Small intestine (tissue), 7 donors: Measurements from ENCODE around the gene ATP1A1. TPM values are rescaled to one million over a fixed set of nuclear protein-coding genes. Genes with fewer than 3 reads are reported as not detected.

Source experiments
- DNase-seq, 2 donors: peaks; one replicate each; pipeline versions ENCODE4 v3.0.0 to v3.0.0-alpha.2; 2013
- FAIRE-seq: peaks from 2 replicates; lab custom pipeline; 2012; peaks lifted over from hg19 to GRCh38; lab: Jason Lieb, UNC
- H3K27ac ChIP-seq, 3 donors: one replicate each; pipeline ENCODE4 v1.5.1; 2013; ENCODE audit warnings: low read length in 2 of 3, mild to moderate bottlenecking in 2 of 3, control low read depth in 1 of 3, inconsistent platforms in 1 of 3, low read depth in 1 of 3, moderate library complexity in 1 of 3
- H3K27me3 ChIP-seq, 3 donors: one replicate each; pipeline ENCODE4 v1.6.1; 2013; ENCODE audit warnings: low read length in 3 of 3, inconsistent platforms in 1 of 3; ENCODE audit not compliant: control insufficient read depth in 3 of 3, insufficient read depth in 3 of 3
- H3K36me3 ChIP-seq, 3 donors: one replicate each; pipeline ENCODE4 v1.6.1; 2013; ENCODE audit warnings: low read length in 3 of 3, inconsistent platforms in 1 of 3, low read depth in 1 of 3, mild to moderate bottlenecking in 1 of 3, moderate library complexity in 1 of 3; ENCODE audit not compliant: control insufficient read depth in 3 of 3, insufficient read depth in 2 of 3
- H3K4me1 ChIP-seq, 3 donors: one replicate each; pipeline ENCODE4 v1.6.1; 2013; ENCODE audit warnings: low read length in 2 of 3, inconsistent platforms in 1 of 3, low read depth in 1 of 3, mild to moderate bottlenecking in 1 of 3, moderate library complexity in 1 of 3; ENCODE audit not compliant: control insufficient read depth in 3 of 3, insufficient read depth in 2 of 3
- H3K4me3 ChIP-seq, 3 donors: one replicate each; pipeline ENCODE4 v1.5.1; 2013; ENCODE audit warnings: low read length in 3 of 3, control low read depth in 1 of 3, inconsistent platforms in 1 of 3, low read depth in 1 of 3, mild to moderate bottlenecking in 1 of 3, moderate library complexity in 1 of 3
- H3K9me3 ChIP-seq, 2 donors: one replicate each; pipeline ENCODE4 v1.6.1; 2013; ENCODE audit warnings: low read depth in 1 of 2, low read length in 1 of 2; ENCODE audit not compliant: control insufficient read depth in 2 of 2, insufficient read depth in 1 of 2
- WGBS, 3 donors: extraction: QIAGEN DNeasy Blood & Tissue Kit; methylation state at CpG; one replicate each; pipeline ENCODE4 v1.1.7; 2013; 5-methylcytosine and 5-hydroxymethylcytosine counted together
- polyA plus RNA-seq, 4 donors: library from polyadenylated mRNA; stranded (reverse) in 3 of 4; unstranded in 1 of 4; fragments of 200-250 nt in 3 of 4; fragments of 120-200 nt in 1 of 4; gene quantifications; one replicate each; pipeline versions ENCODE4 v1.2.1 to v1.2.3, GENCODE V29; 2013
- donor health status: healthy with polysubstance abuse.
- donor health status: control.
- donor health status: control.
- donor health status: Bipolar disorder and iron deficiency.
- donor health status: healthy.

The ATP1A1 gene
- polyA plus RNA-seq, 4 donors, result 921 to 1,048 (median 1,035) TPM

DNA sequence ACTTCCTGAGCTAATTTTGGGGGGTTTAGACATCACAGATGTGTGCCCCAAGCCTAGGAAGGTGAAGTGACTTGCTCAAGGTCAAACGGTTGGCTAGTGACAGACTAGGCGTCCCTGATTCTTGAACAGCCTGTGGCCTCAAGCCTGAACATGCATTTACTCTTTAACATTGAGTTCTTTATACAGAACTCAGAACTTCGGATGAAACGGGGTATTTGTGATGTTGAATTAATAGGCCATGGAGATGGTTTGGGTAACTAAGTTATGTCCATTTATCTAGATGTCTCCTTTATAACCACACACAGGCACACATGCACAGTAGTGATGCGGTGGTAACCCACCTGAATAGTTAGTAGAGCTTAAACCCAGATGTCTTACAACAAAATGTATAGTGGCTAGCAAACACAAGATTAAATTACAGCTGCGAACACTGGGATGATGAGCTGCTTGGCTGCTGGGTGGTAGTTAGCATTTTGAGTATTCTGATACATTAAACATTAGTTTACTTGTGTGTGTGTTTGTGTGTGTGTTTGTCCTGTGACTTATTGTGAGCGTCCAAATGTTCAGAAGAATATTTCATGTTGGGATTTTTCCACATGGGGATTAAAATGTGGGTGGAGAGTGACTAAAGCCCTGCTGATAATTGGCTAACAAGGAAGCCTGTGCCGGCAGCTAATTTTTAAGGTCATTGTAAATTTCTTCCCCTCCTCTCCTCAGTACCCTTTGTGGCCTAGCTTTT lies 2.3 kb downstream of the ATP1A1 start:
- peak overlapping the region; percentile 88 to 99 (median 95) for H3K4me3 ChIP-seq
- no peaks in the 10 kb centered on the region for H3K27me3 ChIP-seq
- no peak for DNase-seq
- H3K36me3 ChIP-seq, result peaks cover 0 to 13% (median 0%) of the 10 kb centered on the region in 3 donors
- peaks cover 8 to 52% (median 26%) of the 10 kb centered on the region in 3 donors for H3K4me1 ChIP-seq
- WGBS, 3 donors, result 8 to 37% (median 16%) methylated on average over 8 of the region's 8 CpGs
- FAIRE-seq, result no peak
- peak overlapping the region; percentile 92 to 99 (median 98) for H3K27ac ChIP-seq
- H3K9me3 ChIP-seq, result no peaks in the 10 kb centered on the region

DNA sequence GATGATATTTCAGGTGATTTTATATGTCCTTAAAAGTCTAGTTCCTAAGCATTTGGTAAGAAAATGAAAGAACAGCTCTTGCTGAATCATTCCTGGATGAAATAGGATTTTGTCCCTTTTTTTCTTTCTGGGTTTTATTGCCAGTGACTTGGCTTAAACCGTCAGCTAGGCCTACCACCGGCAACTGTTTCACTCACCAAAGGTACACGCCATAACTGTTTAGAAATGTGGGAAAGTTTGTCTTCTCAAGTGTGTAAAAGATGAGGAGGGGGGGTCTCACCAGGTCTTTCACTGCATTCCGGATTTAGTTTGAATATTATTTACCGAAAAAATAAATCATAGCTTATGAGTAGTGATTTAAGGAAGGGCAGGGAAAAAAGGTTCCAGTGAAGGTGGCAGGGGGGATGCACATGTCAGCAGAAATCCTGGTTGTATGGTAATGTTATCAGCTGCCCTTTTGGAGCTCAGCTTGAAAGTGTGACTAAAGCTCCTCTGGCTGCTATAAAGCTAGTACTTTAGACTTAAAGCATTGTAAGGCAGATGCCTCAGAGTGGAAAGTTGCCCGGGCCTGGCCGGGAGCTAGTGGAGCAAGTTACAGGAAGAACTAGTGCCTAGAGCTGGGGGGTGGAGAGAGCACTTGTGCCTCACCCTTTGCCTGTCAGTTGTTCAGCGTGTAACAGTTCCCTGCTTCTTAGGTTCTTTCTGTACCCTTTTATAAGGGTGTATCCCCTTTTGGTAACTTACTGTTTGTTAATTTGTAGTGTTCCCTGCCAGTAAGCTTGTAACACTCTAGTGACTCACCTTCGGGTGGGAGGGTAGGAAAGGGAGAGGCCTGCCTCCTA lies 3.1 kb downstream of the ATP1A1 start:
- Histone ChIP-seq H3K27ac (peak overlapping the region; percentile 92 to 99 (median 98)), H3K4me1 (peaks cover 14 to 60% (median 34%) of the 10 kb centered on the region in 3 donors), H3K36me3 (peaks cover 0 to 13% (median 0%) of the 10 kb centered on the region in 3 donors), H3K27me3 (no peaks in the 10 kb centered on the region), H3K4me3 (peak overlapping the region; percentile 88 to 99 (median 95)), H3K9me3 (no peaks in the 10 kb centered on the region)
- peak; percentile 94 to 96 for DNase-seq
- FAIRE-seq, result no peak
- 3 to 34% (median 6%) methylated on average over 9 of the region's 9 CpGs for WGBS, 3 donors

DNA sequence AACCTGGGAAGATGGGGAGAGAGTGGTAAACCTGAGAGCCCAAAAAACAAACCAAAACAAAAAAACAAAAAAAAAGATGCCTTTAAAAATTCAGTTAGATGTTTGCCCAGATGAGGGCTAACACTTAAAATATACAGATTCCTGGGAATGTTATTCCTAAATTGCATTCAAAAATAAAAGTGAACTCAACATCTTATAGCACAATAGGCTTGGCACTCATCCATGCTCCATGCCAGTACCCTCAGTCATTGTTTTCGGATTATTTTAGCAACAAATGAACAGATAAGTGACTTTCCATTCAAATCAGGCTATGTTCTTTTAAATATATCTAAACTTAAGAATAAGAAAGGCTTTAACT lies 3.7 kb downstream of the ATP1A1 start:
- Histone ChIP-seq H3K36me3 (peaks cover 0 to 13% (median 0%) of the 10 kb centered on the region in 3 donors), H3K9me3 (no peaks in the 10 kb centered on the region), H3K27me3 (no peaks in the 10 kb centered on the region), H3K4me1 (peaks cover 14 to 63% (median 39%) of the 10 kb centered on the region in 3 donors), H3K4me3 (peak overlapping the region in 2 of 3 donors; percentile 5 to 95), H3K27ac (peak overlapping the region; percentile 92 to 99 (median 98))
- 20 to 49% (median 27%) methylated on average over 1 of the region's 1 CpG for WGBS, 3 donors
- FAIRE-seq (no peak), DNase-seq (no peak)

DNA sequence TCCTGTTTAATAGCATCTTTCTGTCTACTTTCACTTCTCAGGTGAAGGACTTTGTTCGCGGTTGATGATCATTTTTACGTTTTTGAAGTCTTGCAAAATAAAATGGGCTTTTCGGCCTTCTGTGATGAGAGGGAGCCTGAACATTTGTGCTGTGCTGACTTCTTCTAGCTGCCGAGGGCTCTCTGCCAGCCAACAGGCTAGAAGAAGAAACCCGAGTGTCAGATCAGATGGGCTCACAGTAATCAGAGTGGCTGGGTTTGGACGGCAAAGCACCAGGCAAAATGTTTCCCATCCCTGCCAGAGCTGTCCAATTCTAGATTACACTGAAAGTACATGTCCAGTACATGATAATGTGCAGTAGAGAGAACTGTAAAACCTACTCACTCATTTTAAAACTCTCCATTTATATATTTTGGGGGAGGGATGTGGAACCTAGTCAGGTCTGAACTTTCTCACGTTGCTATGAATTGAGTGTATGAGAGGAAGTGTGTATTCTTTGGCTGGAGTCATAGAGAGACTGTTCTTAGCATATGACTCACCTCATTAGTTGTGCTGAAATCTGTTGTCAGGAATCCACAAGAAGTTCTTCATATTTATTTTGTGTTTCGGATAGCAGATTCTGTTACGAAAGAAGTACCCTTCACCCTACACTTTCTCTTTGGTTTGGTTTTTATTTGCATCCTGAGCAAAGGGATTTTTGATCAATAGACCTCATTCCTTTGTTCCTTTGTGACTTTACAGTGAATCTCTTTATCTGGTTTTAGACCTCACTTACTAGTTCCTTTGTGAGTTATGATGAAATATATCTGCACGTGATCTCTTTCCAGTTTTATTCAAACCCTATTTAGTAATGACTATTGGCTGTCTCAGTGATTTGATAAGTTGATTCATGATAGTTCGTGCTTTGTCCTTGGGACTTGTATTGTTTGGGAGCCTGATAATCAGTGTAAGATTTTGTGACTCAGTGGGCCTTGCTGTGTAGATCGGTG lies 4.8 kb downstream of the ATP1A1 start:
- 6 to 27% (median 17%) methylated on average over 13 of the region's 13 CpGs for WGBS, 3 donors
- Histone ChIP-seq H3K27me3 (no peaks in the 10 kb centered on the region), H3K4me3 (peak overlapping the region in 2 of 3 donors; percentile 8 to 95), H3K27ac (peak overlapping the region; percentile 87 to 92 (median 91)), H3K36me3 (peaks cover 0 to 15% (median 0%) of the 10 kb centered on the region in 3 donors), H3K9me3 (no peaks in the 10 kb centered on the region), H3K4me1 (peaks cover 14 to 61% (median 42%) of the 10 kb centered on the region in 3 donors)
- DNase-seq (peak; percentile 75 to 76), FAIRE-seq (no peak)

DNA sequence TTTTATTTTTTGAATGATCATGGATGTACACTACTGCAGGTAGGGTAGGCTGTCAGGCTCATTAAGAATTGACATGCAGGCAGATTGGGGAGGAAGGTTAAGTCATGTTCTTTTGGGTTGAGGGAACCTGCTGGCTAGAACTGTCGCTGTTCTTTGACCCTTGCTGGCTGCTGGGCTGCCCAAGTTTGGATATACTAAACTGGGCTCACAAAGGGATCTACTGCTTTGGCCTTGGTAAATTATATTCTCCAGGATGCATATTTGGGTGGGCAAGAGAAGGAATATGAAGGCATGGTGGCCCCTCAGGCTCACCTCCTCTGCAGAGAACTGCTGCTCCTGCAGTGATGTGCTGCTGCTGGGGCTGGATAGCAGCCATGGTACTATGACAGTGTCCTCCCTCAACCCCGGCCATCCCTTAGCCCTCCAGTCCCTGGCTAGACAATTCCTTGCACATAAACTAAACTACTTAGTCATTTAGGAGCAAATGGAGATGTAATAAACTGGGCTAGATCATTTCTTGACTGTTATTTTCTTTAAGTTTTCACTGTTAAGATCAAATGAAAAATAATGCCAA lies 6.1 kb downstream of the ATP1A1 start:
- peak overlapping the region in 2 of 3 donors; percentile 54 to 67 for H3K27ac ChIP-seq
- no peak for FAIRE-seq
- no peak for DNase-seq
- no peaks in the 10 kb centered on the region for H3K27me3 ChIP-seq
- 8 to 53% (median 38%) methylated on average over 2 of the region's 2 CpGs for WGBS, 3 donors
- no peaks in the 10 kb centered on the region for H3K9me3 ChIP-seq
- H3K4me3 ChIP-seq, result peak overlapping the region in 2 of 3 donors; percentile 38 to 95
- H3K4me1 ChIP-seq, result peaks cover 14 to 71% (median 46%) of the 10 kb centered on the region in 3 donors
- H3K36me3 ChIP-seq, result peaks cover 0 to 15% (median 0%) of the 10 kb centered on the region in 3 donors

DNA sequence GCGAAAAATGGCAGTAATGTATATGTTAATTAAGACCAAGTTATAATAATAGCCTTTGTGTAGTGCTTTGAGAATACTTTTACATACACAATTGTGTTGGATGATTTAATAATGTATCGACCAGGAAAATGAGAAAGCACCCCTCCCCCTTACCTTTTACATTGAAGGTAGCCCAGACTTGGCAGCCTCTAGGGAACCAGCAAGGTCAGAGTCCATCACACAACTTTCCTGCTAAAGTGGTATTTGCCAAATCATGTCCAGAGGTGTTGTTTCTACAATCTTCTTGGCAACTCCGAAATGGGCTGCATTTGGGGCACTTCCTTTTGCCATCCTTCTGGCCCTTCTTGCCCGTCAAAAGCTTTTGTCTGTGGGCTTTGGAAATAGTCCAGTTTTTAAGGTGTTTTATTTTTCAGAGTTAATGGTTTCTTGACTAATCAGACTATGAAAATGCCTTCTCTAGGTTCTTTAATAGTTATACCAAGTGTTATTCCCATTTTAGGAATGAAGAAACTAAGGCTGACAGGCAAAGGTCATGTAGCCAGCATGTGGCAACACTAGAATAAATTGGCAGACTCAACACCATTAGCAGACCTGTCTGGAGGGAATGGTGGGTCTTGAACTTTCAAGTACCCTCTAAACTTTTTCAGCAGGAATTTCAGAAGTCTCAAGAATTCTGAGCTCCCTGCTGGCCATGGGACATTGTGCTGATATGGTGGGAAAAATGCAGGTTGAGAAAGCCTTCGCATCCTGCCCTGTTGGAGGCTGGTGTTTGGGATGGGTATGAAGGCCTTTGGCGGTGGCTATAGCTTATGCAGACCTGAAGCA lies 6.8 kb downstream of the ATP1A1 start:
- 38 to 68% (median 55%) methylated on average over 6 of the region's 6 CpGs for WGBS, 3 donors
- peak overlapping the region in 1 of 3 donors; percentile 32 for H3K4me3 ChIP-seq
- FAIRE-seq (no peak), DNase-seq (peak in 1 of 2 donors; percentile 67)
- H3K36me3 ChIP-seq, result peaks cover 2 to 12% (median 2%) of the 10 kb centered on the region in 3 donors
- peaks cover 14 to 67% (median 46%) of the 10 kb centered on the region in 3 donors for H3K4me1 ChIP-seq
- H3K27ac ChIP-seq, result peak overlapping the region in 2 of 3 donors; percentile 43 to 47
- H3K27me3 ChIP-seq, result no peaks in the 10 kb centered on the region
- no peaks in the 10 kb centered on the region for H3K9me3 ChIP-seq
